ENCODE measurements around the gene MYOD1. TPM values are rescaled to one million over a fixed set of nuclear protein-coding genes. Genes with fewer than 3 reads are reported as not detected.

MYOD1 gene
- total RNA-seq, 1 donor from 2014 or later, result not detected

GRCh38 chr11:17743808-17744119 is 24.4 kb downstream of the MYOD1 start:
- Mint-ChIP-seq H3K9me3 (ENCODE audit: unreplicated experiment) (no peaks in the 10 kb centered on the region), H3K27me3 (ENCODE audit: unreplicated experiment) (peaks cover 9% of the 10 kb centered on the region), H3K4me3 (ENCODE audit: unreplicated experiment) (no peak overlapping the region), H3K27ac (ENCODE audit: unreplicated experiment) (no peak overlapping the region), H3K36me3 (ENCODE audit: low read depth, unreplicated experiment) (no peaks in the 10 kb centered on the region), H3K4me1 (ENCODE audit: unreplicated experiment) (no peaks in the 10 kb centered on the region)
- no peak for DNase-seq (ENCODE audit: low spot score)
- no peak for TF ChIP-seq CTCF (IDR thresholded peaks at IDR 0.05; ENCODE audit: unreplicated experiment)

GRCh38 chr11:17744151-17744940 is 25.0 kb downstream of the MYOD1 start:
- no peak for DNase-seq (ENCODE audit: low spot score)
- peaks cover 9% of the 10 kb centered on the region for H3K27me3 Mint-ChIP-seq (ENCODE audit: unreplicated experiment)
- no peaks in the 10 kb centered on the region for H3K9me3 Mint-ChIP-seq (ENCODE audit: unreplicated experiment)
- no peaks in the 10 kb centered on the region for H3K4me1 Mint-ChIP-seq (ENCODE audit: unreplicated experiment)
- no peak overlapping the region for H3K4me3 Mint-ChIP-seq (ENCODE audit: unreplicated experiment)
- H3K36me3 Mint-ChIP-seq (ENCODE audit: low read depth, unreplicated experiment), result no peaks in the 10 kb centered on the region
- TF ChIP-seq CTCF (IDR thresholded peaks at IDR 0.05; ENCODE audit: unreplicated experiment), result no peak
- no peak overlapping the region for H3K27ac Mint-ChIP-seq (ENCODE audit: unreplicated experiment)

- no peak for DNase-seq (ENCODE audit: low spot score)
- Mint-ChIP-seq H3K27me3 (ENCODE audit: unreplicated experiment) (peaks cover 9% of the 10 kb centered on the region), H3K36me3 (ENCODE audit: low read depth, unreplicated experiment) (no peaks in the 10 kb centered on the region), H3K9me3 (ENCODE audit: unreplicated experiment) (no peaks in the 10 kb centered on the region), H3K4me3 (ENCODE audit: unreplicated experiment) (no peak overlapping the region), H3K4me1 (ENCODE audit: unreplicated experiment) (no peaks in the 10 kb centered on the region), H3K27ac (ENCODE audit: unreplicated experiment) (no peak overlapping the region)
- TF ChIP-seq CTCF (IDR thresholded peaks at IDR 0.05; ENCODE audit: unreplicated experiment), result no peak
Measured at GRCh38 chr11:17745023-17745772, 25.8 kb downstream of the MYOD1 start.

- no peaks in the 10 kb centered on the region for H3K9me3 Mint-ChIP-seq (ENCODE audit: unreplicated experiment)
- no peaks in the 10 kb centered on the region for H3K36me3 Mint-ChIP-seq (ENCODE audit: low read depth, unreplicated experiment)
- H3K27ac Mint-ChIP-seq (ENCODE audit: unreplicated experiment), result no peak overlapping the region
- H3K4me1 Mint-ChIP-seq (ENCODE audit: unreplicated experiment), result no peaks in the 10 kb centered on the region
- no peak for TF ChIP-seq CTCF (IDR thresholded peaks at IDR 0.05; ENCODE audit: unreplicated experiment)
- no peak overlapping the region for H3K4me3 Mint-ChIP-seq (ENCODE audit: unreplicated experiment)
- no peak for DNase-seq (ENCODE audit: low spot score)
- peaks cover 13% of the 10 kb centered on the region for H3K27me3 Mint-ChIP-seq (ENCODE audit: unreplicated experiment)
Measured at GRCh38 chr11:17746096-17746495, 26.7 kb downstream of the MYOD1 start.

Measured in endothelial cell (in vitro differentiated cells).